ELR (cell line): Measurements from ENCODE around the gene CADPS.

Experiments
- DNase-seq: peaks from one replicate; pipeline ENCODE4 v3.0.0-alpha.2; 2015; ENCODE audit warnings: low read depth

The CADPS gene

DNA sequence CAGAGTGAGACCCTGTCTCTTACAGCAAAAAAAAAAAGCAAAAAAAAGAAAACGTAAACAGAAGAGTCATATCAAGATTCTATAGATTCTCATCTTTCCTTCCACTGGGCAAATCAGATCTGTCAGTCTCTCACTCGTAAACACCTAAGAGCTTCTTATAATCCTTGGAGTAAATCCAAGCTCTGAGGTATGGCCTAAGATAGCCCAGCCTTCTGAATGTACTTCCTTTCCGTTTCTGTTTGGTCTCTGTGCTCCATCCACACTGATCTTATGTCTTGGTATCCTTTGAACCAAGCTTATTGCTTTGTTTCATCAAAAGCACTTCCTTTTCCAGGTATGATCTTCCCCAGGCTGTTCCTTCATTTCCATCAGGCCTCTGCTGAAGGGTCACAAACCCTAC lies 137.8 kb downstream of the CADPS start:
- DNase-seq, result no peak

DNA sequence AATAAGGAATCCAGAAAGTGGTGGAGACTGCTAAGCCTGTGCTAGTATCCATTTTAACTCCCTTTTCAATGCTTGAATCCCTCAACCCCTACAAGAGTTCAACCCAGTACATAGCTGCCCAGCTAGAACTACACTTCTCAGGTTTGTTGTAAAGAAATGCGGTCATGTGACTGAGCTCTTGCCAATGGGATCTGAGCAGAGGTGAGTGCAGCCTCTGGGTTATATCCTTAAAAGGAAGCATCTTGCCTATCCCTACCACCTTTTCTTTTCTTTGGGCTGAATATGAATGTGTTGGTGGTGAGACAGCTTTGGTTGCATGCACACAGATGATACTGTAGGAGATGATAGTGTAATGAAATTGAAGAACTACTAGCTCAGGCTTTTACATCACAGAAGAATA lies 139.7 kb downstream of the CADPS start:
- no peak for DNase-seq

DNA sequence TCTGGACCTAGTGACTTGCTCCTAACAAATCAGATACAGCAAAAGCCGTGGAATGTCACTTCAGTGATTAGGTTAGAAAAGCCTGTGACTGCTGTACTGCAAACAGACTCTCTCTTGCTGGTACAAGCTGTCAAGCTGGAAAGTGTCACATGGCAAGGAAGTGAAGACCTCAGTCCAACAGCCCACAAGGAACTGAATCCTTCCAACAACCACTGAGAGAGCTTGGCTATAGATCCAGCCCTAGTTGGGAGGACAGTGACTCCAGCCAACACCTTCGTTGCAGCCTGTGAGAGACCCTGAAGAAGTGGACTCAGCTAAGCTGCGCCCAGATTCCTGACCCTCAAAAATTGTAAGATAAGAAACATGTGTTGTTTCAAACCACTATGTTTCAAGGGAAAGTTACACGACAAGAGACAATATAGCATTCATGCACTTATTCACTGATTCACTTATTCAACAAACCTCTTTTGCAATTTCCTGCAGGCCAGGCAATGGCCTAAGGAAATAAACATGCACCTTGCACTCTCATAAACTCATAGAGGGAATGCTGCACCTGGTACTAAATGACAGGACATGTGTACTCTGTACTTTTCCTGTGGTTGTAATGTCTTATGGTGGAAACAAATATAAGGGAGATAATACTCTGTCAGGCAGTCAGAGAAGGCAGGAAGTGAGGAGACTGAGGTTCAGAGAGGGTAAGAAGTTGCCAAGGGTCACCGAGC lies 142.9 kb downstream of the CADPS start:
- no peak for DNase-seq

- DNase-seq, result no peak
Observed at GRCh38 chr3:62727981-62728380, 147.2 kb downstream of the CADPS start.

DNA sequence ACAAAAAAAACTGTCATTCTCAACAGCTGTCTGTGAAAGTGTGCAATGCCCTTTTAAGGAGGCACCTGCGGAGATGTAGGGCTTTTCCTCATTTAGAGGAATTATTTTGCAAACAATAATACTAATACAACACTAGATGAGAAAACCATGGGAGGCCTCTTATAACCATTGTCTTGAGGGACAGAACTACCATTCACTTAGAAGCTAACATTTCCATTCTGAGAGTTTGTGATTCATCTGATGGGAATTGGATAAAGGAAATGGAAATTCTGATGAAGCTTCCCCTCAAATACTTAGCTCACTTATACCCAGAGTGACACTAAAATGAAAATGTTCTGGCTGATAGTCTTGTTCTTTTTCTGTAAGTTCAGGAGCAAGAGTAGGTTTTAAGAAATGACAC lies 147.7 kb downstream of the CADPS start:
- peak; percentile 7 for DNase-seq

GRCh38 chr3:62724503-62724902 lies 150.7 kb downstream of the CADPS start:
- DNase-seq, result no peak

DNA sequence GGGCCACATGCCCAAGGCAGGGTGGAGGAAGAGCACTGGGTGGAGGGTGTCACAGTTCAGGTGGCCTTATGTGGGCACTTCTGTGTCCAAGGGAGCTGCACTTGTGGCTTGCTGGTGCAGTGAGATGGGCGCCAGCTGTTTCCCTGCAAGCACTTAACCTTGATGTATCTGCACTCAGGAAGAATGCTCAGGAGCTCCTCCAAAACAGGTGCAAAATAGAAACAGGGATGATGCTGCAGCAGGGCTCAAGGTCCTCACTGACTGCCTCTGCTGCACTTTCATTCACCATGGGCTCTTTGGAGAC lies 151.3 kb downstream of the CADPS start:
- no peak for DNase-seq

- no peak for DNase-seq
Observed at GRCh38 chr3:62723166-62723913, 151.9 kb downstream of the CADPS start.

- DNase-seq, result no peak
Observed at GRCh38 chr3:62722344-62722743, 152.9 kb downstream of the CADPS start.

- DNase-seq, result peak; percentile 3
Observed at GRCh38 chr3:62718515-62719320, 156.5 kb downstream of the CADPS start.

DNA sequence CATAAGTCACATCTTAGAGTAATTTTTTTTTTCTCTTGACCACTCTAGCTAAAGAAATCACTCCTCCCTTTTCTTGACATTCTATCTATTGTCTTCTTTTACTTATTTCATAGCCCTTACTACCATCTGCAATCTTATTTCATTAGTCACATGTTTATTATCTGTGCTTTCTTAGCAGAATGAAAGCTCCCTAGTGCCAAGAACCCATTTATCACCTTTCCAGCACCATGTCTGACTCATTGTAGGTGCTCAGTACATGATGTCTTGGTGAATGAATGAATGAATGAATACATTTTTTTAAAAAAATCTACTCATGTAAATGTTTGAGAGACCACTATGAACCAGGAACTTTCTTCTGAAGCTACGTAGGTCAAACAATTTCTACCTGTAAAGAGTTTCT lies 157.2 kb downstream of the CADPS start:
- no peak for DNase-seq

- no peak for DNase-seq
Observed at GRCh38 chr3:62712746-62713145, 162.5 kb downstream of the CADPS start.

DNA sequence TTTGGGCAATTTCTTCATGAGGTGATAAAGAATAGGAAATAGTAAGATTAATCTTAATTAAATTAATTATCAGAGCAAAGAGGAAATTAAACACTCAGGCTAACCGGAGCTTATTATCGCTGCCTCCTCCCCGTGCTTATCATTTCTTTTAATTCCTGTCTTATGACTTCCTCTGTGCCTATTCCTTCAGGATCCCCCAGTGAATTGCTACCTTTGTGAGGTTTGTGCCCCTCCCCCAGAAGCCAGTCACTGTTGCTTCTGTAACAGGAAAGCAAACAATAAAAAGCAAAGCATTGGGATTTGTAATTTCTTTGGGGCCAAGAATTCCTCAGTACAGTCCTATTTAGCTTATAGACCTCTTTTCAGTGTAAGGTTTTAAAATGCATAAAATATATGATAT lies 164.5 kb downstream of the CADPS start:
- DNase-seq, result no peak

- DNase-seq, result no peak
Observed at GRCh38 chr3:62708638-62709373, 166.4 kb downstream of the CADPS start.

DNA sequence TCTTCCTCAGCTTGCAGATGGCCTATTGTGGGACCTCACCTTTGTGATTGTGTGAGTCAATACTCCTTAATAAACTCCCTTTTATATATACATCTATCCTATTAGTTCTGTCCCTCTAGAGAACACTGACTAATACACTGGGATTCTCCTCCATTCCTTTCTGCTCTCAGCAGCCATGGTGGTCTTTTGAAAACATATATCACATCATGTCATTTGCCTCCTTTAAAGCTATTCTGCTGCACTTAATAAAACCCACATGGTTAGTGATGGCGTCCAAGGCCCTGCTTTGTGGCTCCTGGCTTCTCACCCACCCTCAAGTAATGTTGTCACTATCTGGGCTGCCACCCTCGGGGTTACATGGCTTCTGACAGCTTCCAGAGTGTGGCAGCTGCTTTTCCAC lies 169.5 kb downstream of the CADPS start:
- no peak for DNase-seq

- DNase-seq, result no peak
Observed at GRCh38 chr3:62703451-62704167, 171.6 kb downstream of the CADPS start.

DNA sequence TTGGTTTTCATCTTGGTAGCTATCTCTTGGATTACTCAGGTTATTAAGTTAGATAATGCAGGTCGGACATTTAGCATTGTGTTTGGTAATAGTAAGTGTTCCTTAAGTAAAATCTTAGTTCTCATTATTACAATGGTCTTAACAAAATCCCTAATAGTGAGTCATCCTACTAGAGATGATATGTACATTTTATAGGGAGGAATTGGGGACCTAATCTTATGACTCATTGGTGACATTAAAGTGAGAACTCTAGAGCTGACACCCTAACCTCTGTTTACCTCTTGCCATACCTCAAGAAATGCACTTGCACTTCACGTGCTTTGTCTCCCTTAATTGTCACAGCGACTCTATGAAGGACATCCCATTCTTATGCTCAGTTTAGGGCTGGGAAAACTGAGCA lies 174.9 kb downstream of the CADPS start:
- DNase-seq, result no peak

DNA sequence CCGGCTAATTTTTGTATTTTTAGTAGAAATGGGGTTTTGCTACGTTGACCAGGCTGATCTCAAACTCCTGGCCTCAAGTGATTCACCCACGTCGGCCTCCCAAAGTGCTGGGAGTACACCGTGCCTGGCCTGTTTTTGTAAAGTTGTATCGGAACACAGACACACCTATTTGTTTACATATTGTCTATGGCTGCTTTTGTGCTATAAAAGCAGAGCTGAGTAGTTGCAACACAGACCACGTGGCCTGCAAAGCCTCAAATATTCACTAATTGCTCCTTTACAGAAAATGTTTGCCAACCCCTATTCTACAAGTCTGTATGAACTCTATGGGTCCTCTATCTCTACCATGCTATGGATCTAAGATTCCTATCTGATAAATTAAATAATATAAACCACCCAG lies 175.5 kb downstream of the CADPS start:
- no peak for DNase-seq

GRCh38 chr3:62696011-62696410 lies 179.2 kb downstream of the CADPS start:
- DNase-seq, result no peak

DNA sequence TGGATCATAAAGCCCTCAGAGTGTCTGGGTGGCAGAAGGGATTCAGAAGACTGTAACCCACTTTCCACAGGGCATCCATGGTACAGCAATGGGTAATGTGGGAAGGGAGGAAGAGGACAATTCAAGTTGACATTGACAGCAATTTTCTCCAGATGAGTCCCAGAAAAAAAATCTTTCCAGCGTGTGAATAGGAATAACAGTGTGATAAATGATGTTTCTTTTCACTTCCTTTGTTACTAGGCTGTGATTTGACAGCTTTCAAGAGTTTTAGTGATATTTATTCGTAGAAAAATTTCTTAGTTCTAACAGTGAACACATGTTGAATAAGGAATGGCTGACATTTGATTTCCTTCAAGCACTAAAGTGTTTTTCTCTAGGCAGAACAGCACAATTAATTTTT lies 186.4 kb downstream of the CADPS start:
- no peak for DNase-seq

DNA sequence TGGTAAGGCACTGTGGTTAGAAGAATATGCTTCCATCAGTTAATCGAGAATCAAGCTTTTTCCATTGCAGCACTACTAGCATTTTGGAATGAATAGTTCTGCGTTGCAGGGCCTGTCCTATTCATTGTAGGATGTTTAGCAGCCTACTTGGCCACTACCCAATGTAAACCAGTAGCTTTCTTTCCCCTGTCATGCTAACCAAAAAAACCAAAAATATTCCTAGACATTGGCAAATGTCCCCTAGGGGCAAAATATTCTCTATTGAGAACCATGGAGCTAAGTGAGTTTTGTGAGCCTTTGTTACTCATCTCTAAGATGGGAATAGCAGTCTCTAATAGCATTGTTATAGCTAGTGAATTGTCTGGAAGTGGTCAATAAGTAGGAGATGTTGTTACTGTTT lies 187.2 kb downstream of the CADPS start:
- DNase-seq, result peak; percentile 4
